HepG2 (cell line): ENCODE measurements around the gene SH3BGR. TPM values are rescaled to one million over a fixed set of nuclear protein-coding genes. Genes with fewer than 3 reads are reported as not detected.

ENCODE experiments used
- ATAC-seq: fragments of 200-7000 bp; cut with Tn5 transposase; 3 replicates; pipeline ENCODE4 v1.9.1; 2020; ENCODE audit warnings: mild to moderate bottlenecking, moderate library complexity
- BruUV-seq: library from RNA; stranded (reverse); fragments of 400-500 nt; replicated peaks from 2 replicates; lab custom pipeline; 2021; lab: Mats Ljungman, UMichigan
- CTCF ChIA-PET: fragments of 300-600 bp; formaldehyde crosslinking; extraction: SDS; loops from one replicate; lab custom pipeline; 2021; ENCODE audit warnings: low total read pairs, inconsistent platforms, low intra/inter-chr PET ratio; lab: Yijun Ruan, JAX
- POLR2A ChIA-PET: fragments of 350-600 bp; sonication (Branson Sonifier 250); formaldehyde crosslinking; loops from one replicate; lab custom pipeline; 2020; ENCODE audit warnings: antibody characterized with exemption, inconsistent platforms; lab: Yijun Ruan, JAX
- DNase-seq: peaks from one replicate; pipeline ENCODE4 v3.0.0-alpha.2; 2015; ENCODE audit warnings: low spot score
- FAIRE-seq: peaks from 3 replicates; lab custom pipeline; 2011; peaks lifted over from hg19 to GRCh38; lab: Jason Lieb, UNC
- H2AFZ ChIP-seq: one replicate; pipeline ENCODE4 v1.6.1; 2011; ENCODE audit warnings: low read length, inconsistent platforms
- H3K27ac ChIP-seq: fragments of 300-600 bp; 3 replicates; pipeline ENCODE4 v1.8.0; 2011; ENCODE audit warnings: mixed run types, mild to moderate bottlenecking, mixed read lengths, low read length, inconsistent platforms; ENCODE audit not compliant: insufficient read depth; ENCODE audit errors: extremely low read length
- H3K27me3 ChIP-seq, 2 experiments: fragments of 200-600 bp in 1 of 2; 2 replicates in 1 of 2; 3 replicates in 1 of 2; pipeline versions ENCODE4 v1.6.0 to v1.8.0; 2011; ENCODE audit warnings: low read length in 2 of 2, mild to moderate bottlenecking in 2 of 2, moderate library complexity in 2 of 2, inconsistent platforms in 1 of 2; ENCODE audit not compliant: insufficient read depth in 2 of 2, control insufficient read depth in 1 of 2
- H3K36me3 ChIP-seq, 2 experiments: fragments of 200-600 bp in 1 of 2; replicated peaks in 1 of 2; 2 replicates in 1 of 2; 3 replicates in 1 of 2; pipeline versions ENCODE4 v1.5.1 to v1.8.0; 2011; ENCODE audit warnings: low read length in 2 of 2, inconsistent platforms in 1 of 2; ENCODE audit not compliant: insufficient read depth in 2 of 2, control insufficient read depth in 1 of 2
- H3K4me1 ChIP-seq: 2 replicates; pipeline ENCODE4 v1.5.1; 2012; ENCODE audit warnings: low read length, inconsistent platforms; ENCODE audit not compliant: insufficient read depth
- H3K4me2 ChIP-seq: 2 replicates; pipeline ENCODE4 v1.6.0; 2011; ENCODE audit warnings: low read depth, low read length, inconsistent platforms
- H3K4me3 ChIP-seq, 3 experiments: fragments of 200-600 bp in 1 of 3; sonication (generic), shearing (Covaris generic) in 1 of 3; replicated peaks in 1 of 3; 2 replicates each; pipeline ENCODE4 v1.5.1; 2011 to 2016; ENCODE audit warnings: low read length in 3 of 3, inconsistent platforms in 2 of 3, low read depth in 2 of 3, mild to moderate bottlenecking in 2 of 3, control low read depth in 1 of 3, mixed read lengths in 1 of 3; ENCODE audit not compliant: insufficient read depth in 1 of 3
- H3K79me2 ChIP-seq: one replicate; pipeline ENCODE4 v1.6.1; 2011; ENCODE audit warnings: low read length, inconsistent platforms; ENCODE audit not compliant: insufficient read depth
- H3K9ac ChIP-seq: 2 replicates; pipeline ENCODE4 v1.6.0; 2011; ENCODE audit warnings: mild to moderate bottlenecking, low read depth, low read length, inconsistent platforms; ENCODE audit not compliant: insufficient read depth
- H3K9me3 ChIP-seq: 2 replicates; pipeline ENCODE4 v1.5.1; 2012; ENCODE audit warnings: mild to moderate bottlenecking, low read length
- H4K20me1 ChIP-seq: 2 replicates; pipeline ENCODE4 v1.6.0; 2011; ENCODE audit warnings: inconsistent platforms, mild to moderate bottlenecking, low read length, moderate library complexity; ENCODE audit not compliant: insufficient read depth
- DR1 ChIP-seq: sonication (generic); formaldehyde crosslinking; IDR thresholded peaks from 2 replicates; pipeline ENCODE4 v1.8.0; 2021; ENCODE audit warnings: mild to moderate bottlenecking, missing genetic modification reagents, inconsistent platforms
- JUN ChIP-seq: sonication (generic); formaldehyde crosslinking; IDR thresholded peaks from 2 replicates; pipeline ENCODE4 v1.4.0; 2020; ENCODE audit warnings: mild to moderate bottlenecking, missing genetic modification reagents
- PLRG1 ChIP-seq: fragments of 450-650 bp; conservative IDR thresholded peaks from 2 replicates; pipeline ENCODE4 v1.6.1; 2016
- SMAD3 ChIP-seq: sonication (generic); formaldehyde crosslinking; IDR thresholded peaks from 2 replicates; pipeline ENCODE4 v1.4.0; 2020; ENCODE audit warnings: missing genetic modification reagents
- SP2 ChIP-seq: sonication (generic); formaldehyde crosslinking; IDR thresholded peaks from 2 replicates; pipeline ENCODE4 v1.5.1; 2020; ENCODE audit warnings: mild to moderate bottlenecking, missing genetic modification reagents
- SRSF4 ChIP-seq: fragments of 200-400 bp; formaldehyde crosslinking; IDR thresholded peaks from one replicate; pipeline ENCODE4 v1.6.1; 2018; ENCODE audit warnings: mild to moderate bottlenecking, low read depth, low read length, moderate library complexity; ENCODE audit not compliant: poor library complexity, severe bottlenecking
- TMF1 ChIP-seq: sonication (generic); formaldehyde crosslinking; IDR thresholded peaks from 2 replicates; pipeline ENCODE4 v1.8.1; 2022; ENCODE audit warnings: low read depth, missing genetic modification reagents
- ZNF224 ChIP-seq: sonication (generic); formaldehyde crosslinking; IDR thresholded peaks from 2 replicates; pipeline ENCODE4 v1.5.0; 2020; ENCODE audit warnings: mild to moderate bottlenecking, missing genetic modification reagents
- ZNF431 ChIP-seq: sonication (generic); formaldehyde crosslinking; IDR thresholded peaks from 2 replicates; pipeline ENCODE4 v1.9.0; 2022; ENCODE audit warnings: missing genetic modification reagents, low read depth, mild to moderate bottlenecking, borderline replicate concordance
- ZNF572 ChIP-seq: sonication (generic); formaldehyde crosslinking; IDR thresholded peaks from 2 replicates; pipeline ENCODE4 v1.5.1; 2020; ENCODE audit warnings: mild to moderate bottlenecking, missing genetic modification reagents
- ZNF746 ChIP-seq: sonication (generic); formaldehyde crosslinking; IDR thresholded peaks from 2 replicates; pipeline ENCODE4 v1.8.0; 2022; ENCODE audit warnings: mild to moderate bottlenecking, missing genetic modification reagents
- ZNF800 ChIP-seq: sonication (generic); formaldehyde crosslinking; IDR thresholded peaks from 2 replicates; pipeline ENCODE4 v1.4.0; 2020; ENCODE audit warnings: missing genetic modification reagents
- WGBS: methylation state at CpG from one replicate; pipeline ENCODE4 v1.1.6; 2017; ENCODE audit warnings: low lambda C conversion rate; 5-methylcytosine and 5-hydroxymethylcytosine counted together
- in situ Hi-C: cut with HindIII; loops from 2 replicates; pipeline ENCODE4 v1.10.0; 2017; ENCODE audit warnings: low pct_unique_long_range_greater_than_20kb; ENCODE audit not compliant: extremely low pct_ligation_motif_present
- intact Hi-C: fragments of 100-400 bp; cut with micrococcal nuclease; formaldehyde crosslinking; loops from one replicate; pipeline ENCODE4 v1.10.0; 2022; ENCODE audit not compliant: unreplicated experiment
- polyA plus RNA-seq, 8 experiments: library from polyadenylated mRNA; depleted of rRNA in 3 of 8; stranded (reverse) in 7 of 8; unstranded in 1 of 8; fragments of >200 nt; fragmentation: Illumina TruSeq in 4 of 8; extraction: Trizol in 4 of 8; gene quantifications; 2 replicates each; pipeline versions ENCODE4 v1.2.1 to v1.2.3, GENCODE V29; 2011 to 2016; ENCODE audit warnings: low read depth in 4 of 8, missing spikeins in 1 of 8, mixed read lengths in 1 of 8; ENCODE audit not compliant: insufficient read depth in 1 of 8
- total RNA-seq, 5 experiments: library from RNA; depleted of rRNA; stranded (reverse); fragments of >200 nt; fragmentation: Illumina TruSeq; extraction: Trizol; gene quantifications; 2 replicates each; pipeline ENCODE4 v1.2.3, GENCODE V29; 2016; ENCODE audit warnings: low read depth in 1 of 5

Gene SH3BGR
- total and polyA plus RNA-seq, 2 of the 13 experiments (the other 11 are each of a cell fraction or from before 2014, with no cell fraction given): 0.48 TPM; not detected in 1

GRCh38 chr21:39515684-39516472 lies 64.1 kb downstream of the SH3BGR start:
- TF ChIP-seq PLRG1 (no peak), ZNF800 (CRISPR knock-in tag) (no peak), ZNF224 (CRISPR knock-in tag) (no peak), ZNF572 (no peak), ZNF431 (CRISPR knock-in tag) (no peak), SP2 (CRISPR knock-in tag) (no peak), ZNF746 (CRISPR knock-in tag) (no peak), SRSF4 (no peak), TMF1 (CRISPR knock-in tag) (no peak), SMAD3 (CRISPR knock-in tag) (no peak), JUN (CRISPR knock-in tag) (no peak), DR1 (CRISPR knock-in tag) (no peak)
- CTCF ChIA-PET: no interaction called here
- FAIRE-seq (no peak), DNase-seq (no peak), ATAC-seq (no peak)
- H4K20me1 ChIP-seq: no peaks in the 10 kb centered on the region
- H3K27ac ChIP-seq: no peak overlapping the region
- 2% methylated on average over 8 of the region's 8 CpGs for WGBS
- H3K4me2 ChIP-seq: no peak overlapping the region
- intact Hi-C loops (loop anchor here (5.0 kb wide), 1 partner anchor 606 kb away; no protein-coding TSS in a partner anchor), in situ Hi-C loops (loop anchor here (5.0 kb wide), 1 partner anchor 201 kb away; no protein-coding TSS in a partner anchor)
- POLR2A ChIA-PET: interaction anchor here (0.6 kb wide), 1 partner anchor 199 kb away, joined by 3 read pairs; no protein-coding TSS in a partner anchor
- no peaks in the 10 kb centered on the region for H3K36me3 ChIP-seq
- H3K4me3 ChIP-seq: no peak overlapping the region
- H3K4me1 ChIP-seq: no peaks in the 10 kb centered on the region
- no peaks in the 10 kb centered on the region for H3K9me3 ChIP-seq
- no peak overlapping the region for H2AFZ ChIP-seq
- no peaks in the 10 kb centered on the region for H3K27me3 ChIP-seq
- no peak overlapping the region for H3K9ac ChIP-seq
- BruUV-seq: no TSS peak
- no peaks in the 10 kb centered on the region for H3K79me2 ChIP-seq
